Measurements from ENCODE around the gene MIS18A.

DNA sequence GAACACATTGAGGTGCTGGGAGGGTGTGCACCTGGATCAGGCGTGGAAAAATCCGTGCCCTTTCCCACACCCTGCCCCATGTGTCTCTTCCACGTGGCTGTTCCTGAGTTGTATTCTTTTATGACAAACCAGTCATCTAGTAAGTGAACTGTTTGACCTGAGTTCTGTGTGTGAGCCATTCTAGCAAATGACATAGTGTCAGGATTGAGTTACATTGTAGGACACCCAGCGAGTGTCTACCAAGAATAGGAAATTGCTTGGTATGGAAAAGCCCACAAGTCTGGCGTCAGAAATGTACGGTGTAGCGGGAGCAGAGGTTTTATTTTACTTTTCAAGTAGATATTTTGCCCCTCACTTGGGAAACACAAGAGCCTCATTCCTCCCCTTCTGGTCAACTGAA is 18.6 kb upstream of the MIS18A start:
- no peak for TF ChIP-seq EZH2 (IDR thresholded peaks at IDR 0.05; ENCODE audit: low read depth)
- TF ChIP-seq, protein P1, sequence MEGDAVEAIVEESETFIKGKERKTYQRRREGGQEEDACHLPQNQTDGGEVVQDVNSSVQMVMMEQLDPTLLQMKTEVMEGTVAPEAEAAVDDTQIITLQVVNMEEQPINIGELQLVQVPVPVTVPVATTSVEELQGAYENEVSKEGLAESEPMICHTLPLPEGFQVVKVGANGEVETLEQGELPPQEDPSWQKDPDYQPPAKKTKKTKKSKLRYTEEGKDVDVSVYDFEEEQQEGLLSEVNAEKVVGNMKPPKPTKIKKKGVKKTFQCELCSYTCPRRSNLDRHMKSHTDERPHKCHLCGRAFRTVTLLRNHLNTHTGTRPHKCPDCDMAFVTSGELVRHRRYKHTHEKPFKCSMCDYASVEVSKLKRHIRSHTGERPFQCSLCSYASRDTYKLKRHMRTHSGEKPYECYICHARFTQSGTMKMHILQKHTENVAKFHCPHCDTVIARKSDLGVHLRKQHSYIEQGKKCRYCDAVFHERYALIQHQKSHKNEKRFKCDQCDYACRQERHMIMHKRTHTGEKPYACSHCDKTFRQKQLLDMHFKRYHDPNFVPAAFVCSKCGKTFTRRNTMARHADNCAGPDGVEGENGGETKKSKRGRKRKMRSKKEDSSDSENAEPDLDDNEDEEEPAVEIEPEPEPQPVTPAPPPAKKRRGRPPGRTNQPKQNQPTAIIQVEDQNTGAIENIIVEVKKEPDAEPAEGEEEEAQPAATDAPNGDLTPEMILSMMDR (conservative IDR thresholded peaks at IDR 0.05) = no peak
